Neutrophil (primary cell): ENCODE data around the gene GIMAP8.

Experiments
- H3K27ac ChIP-seq: fragments of 200-600 bp; sonication (generic); 2 replicates; pipeline ENCODE4 v1.5.1; 2016; ENCODE audit warnings: mild to moderate bottlenecking, moderate library complexity
- H3K27me3 ChIP-seq: fragments of 200-600 bp; sonication (generic); 2 replicates; pipeline ENCODE4 v1.6.0; 2016; ENCODE audit warnings: mild to moderate bottlenecking
- H3K36me3 ChIP-seq: fragments of 200-600 bp; sonication (generic); 2 replicates; pipeline ENCODE4 v1.5.1; 2017
- H3K4me1 ChIP-seq, 2 experiments: fragments of 200-600 bp in 1 of 2; sonication (generic) in 1 of 2; 1 replicate in 1 of 2; 2 replicates in 1 of 2; pipeline versions ENCODE4 v1.5.1 to v1.6.1; 2013 to 2016; ENCODE audit warnings: low read depth in 1 of 2, low read length in 1 of 2, mild to moderate bottlenecking in 1 of 2, moderate library complexity in 1 of 2; ENCODE audit not compliant: control insufficient read depth in 1 of 2, insufficient read depth in 1 of 2
- H3K4me3 ChIP-seq, 2 experiments: fragments of 200-600 bp in 1 of 2; sonication (generic) in 1 of 2; 1 replicate in 1 of 2; 2 replicates in 1 of 2; pipeline ENCODE4 v1.5.1; 2013 to 2016; ENCODE audit warnings: low read depth in 1 of 2, low read length in 1 of 2, mild to moderate bottlenecking in 1 of 2, moderate library complexity in 1 of 2
- H3K9me3 ChIP-seq: fragments of 200-600 bp; sonication (generic); 2 replicates; pipeline ENCODE4 v1.5.1; 2016
- TF ChIP-seq, protein P1 (sequence below): fragments of 200-600 bp; sonication (generic); IDR thresholded peaks from 2 replicates; pipeline ENCODE4 v1.5.1; 2016; ENCODE audit warnings: antibody characterized with exemption

Gene GIMAP8

GRCh38 chr7:150413640-150414081 lies 36.8 kb upstream of the GIMAP8 start:
- no peaks in the 10 kb centered on the region for H3K9me3 ChIP-seq
- H3K4me3 ChIP-seq = no peak overlapping the region
- no peaks in the 10 kb centered on the region for H3K4me1 ChIP-seq
- TF ChIP-seq, protein P1, sequence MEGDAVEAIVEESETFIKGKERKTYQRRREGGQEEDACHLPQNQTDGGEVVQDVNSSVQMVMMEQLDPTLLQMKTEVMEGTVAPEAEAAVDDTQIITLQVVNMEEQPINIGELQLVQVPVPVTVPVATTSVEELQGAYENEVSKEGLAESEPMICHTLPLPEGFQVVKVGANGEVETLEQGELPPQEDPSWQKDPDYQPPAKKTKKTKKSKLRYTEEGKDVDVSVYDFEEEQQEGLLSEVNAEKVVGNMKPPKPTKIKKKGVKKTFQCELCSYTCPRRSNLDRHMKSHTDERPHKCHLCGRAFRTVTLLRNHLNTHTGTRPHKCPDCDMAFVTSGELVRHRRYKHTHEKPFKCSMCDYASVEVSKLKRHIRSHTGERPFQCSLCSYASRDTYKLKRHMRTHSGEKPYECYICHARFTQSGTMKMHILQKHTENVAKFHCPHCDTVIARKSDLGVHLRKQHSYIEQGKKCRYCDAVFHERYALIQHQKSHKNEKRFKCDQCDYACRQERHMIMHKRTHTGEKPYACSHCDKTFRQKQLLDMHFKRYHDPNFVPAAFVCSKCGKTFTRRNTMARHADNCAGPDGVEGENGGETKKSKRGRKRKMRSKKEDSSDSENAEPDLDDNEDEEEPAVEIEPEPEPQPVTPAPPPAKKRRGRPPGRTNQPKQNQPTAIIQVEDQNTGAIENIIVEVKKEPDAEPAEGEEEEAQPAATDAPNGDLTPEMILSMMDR = no peak
- H3K27me3 ChIP-seq = no peaks in the 10 kb centered on the region
- H3K36me3 ChIP-seq = no peaks in the 10 kb centered on the region
- no peak overlapping the region for H3K27ac ChIP-seq

- no peak overlapping the region for H3K27ac ChIP-seq
- no peaks in the 10 kb centered on the region for H3K9me3 ChIP-seq
- TF ChIP-seq, protein P1 = no peak
- no peaks in the 10 kb centered on the region for H3K36me3 ChIP-seq
- no peaks in the 10 kb centered on the region for H3K4me1 ChIP-seq
- H3K4me3 ChIP-seq = no peak overlapping the region
- no peaks in the 10 kb centered on the region for H3K27me3 ChIP-seq
Measured at GRCh38 chr7:150415161-150416153, 35.0 kb upstream of the GIMAP8 start.

DNA sequence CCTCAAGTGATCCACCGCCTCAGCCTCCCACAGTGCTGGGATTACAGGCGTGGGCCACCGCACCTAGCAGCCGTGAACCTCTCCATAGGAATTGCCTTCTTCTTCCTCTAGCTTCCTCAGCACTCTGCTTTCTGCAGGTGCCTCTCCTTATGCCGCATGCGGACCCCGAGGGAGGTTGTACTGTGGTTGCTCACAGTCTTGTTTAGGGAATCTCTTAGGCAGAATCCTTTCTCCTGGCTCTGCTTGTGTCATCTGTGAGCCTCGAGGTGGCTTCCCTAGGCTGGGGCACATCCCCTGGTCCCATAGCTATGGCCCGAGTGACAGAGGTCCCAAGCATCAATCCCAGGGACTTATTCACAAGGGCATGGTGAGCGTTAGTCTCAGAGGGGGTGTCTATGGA lies 33.2 kb upstream of the GIMAP8 start:
- Histone ChIP-seq H3K27ac (no peak overlapping the region), H3K4me1 (peaks cover 0 to 4% of the 10 kb centered on the region in 2 experiments), H3K4me3 (no peak overlapping the region), H3K9me3 (no peaks in the 10 kb centered on the region), H3K36me3 (no peaks in the 10 kb centered on the region), H3K27me3 (no peaks in the 10 kb centered on the region)
- TF ChIP-seq, protein P1 = no peak

GRCh38 chr7:150417863-150418262 lies 32.6 kb upstream of the GIMAP8 start:
- H3K36me3 ChIP-seq = no peaks in the 10 kb centered on the region

GRCh38 chr7:150420242-150420641 lies 30.2 kb upstream of the GIMAP8 start:
- Histone ChIP-seq H3K4me3 (no peak overlapping the region), H3K4me1 (peaks cover 0 to 4% of the 10 kb centered on the region in 2 experiments), H3K36me3 (no peaks in the 10 kb centered on the region), H3K27ac (no peak overlapping the region), H3K9me3 (no peaks in the 10 kb centered on the region), H3K27me3 (no peaks in the 10 kb centered on the region)
- TF ChIP-seq, protein P1 = no peak

More at GRCh38 chr7:150417863-150418262, 32.6 kb upstream of the GIMAP8 start:
- H3K9me3 ChIP-seq = no peaks in the 10 kb centered on the region
- H3K4me1 ChIP-seq = peaks cover 0 to 4% of the 10 kb centered on the region in 2 experiments
- no peak overlapping the region for H3K4me3 ChIP-seq
- H3K27ac ChIP-seq = no peak overlapping the region
- TF ChIP-seq, protein P1 = no peak
- no peaks in the 10 kb centered on the region for H3K27me3 ChIP-seq
